HG02938 (cell line): ENCODE data around the gene UCN.
"Not testable (repeated sequence)": the region's sequence is repeated elsewhere in the genome, so short reads cannot be mapped to it uniquely, and the experiment has no call there.

Source experiments
- ATAC-seq: cut with Tn5 transposase; IDR thresholded peaks from one replicate; pipeline ENCODE4 v1.9.1; 2021; ENCODE audit warnings: mild to moderate bottlenecking, moderate library complexity; ENCODE audit not compliant: unreplicated experiment

Gene UCN

DNA sequence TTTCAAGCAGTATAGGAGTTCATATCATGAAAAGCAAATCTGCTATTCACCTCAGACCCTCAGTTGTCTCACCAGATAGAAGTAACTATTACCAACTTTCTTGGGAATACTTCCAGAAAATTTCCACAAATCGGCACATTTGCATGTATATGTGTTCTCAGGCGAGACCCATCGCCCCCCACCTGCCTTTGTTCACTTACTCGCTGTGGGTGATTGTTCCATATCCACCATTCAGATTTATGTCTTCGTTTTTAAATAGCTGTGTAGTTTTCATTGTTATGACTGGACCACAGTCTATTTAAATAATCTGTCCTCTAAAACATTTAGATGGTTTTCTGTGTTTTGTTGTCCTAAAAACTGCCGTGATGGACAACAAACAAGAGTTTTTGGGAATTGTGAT lies 22.8 kb downstream of the UCN start:
- no peak for ATAC-seq

- ATAC-seq = no peak
Measured at GRCh38 chr2:27284996-27285395, 23.2 kb downstream of the UCN start.

GRCh38 chr2:27282892-27283291 lies 25.4 kb downstream of the UCN start:
- ATAC-seq = no peak

- ATAC-seq = no peak
Measured at GRCh38 chr2:27281855-27282559, 26.2 kb downstream of the UCN start, which contains the start of gene TRIM54. Gene TRIM54 (plus strand): TSS chr2:27282429. CDS start chr2:27282732, 303 bp downstream.

DNA sequence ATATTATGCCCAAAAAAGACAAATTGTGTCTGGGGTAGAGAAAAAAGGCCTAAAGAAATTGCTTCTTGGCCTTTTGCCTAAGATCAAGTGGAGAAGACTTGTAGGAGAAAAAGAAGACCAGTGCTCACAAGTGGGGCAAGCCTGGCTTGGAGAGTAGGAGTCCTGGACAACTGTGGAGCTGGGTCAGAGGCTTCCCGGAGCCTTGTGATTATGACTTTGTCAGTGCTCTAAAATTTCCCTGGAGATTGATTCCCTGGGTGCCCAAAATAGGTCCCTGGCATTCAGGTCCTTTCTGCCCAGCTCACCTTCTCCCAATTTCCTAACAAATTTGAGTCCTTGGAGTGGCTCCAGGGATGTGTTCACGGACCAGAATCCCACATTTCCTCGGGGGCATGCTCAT lies 26.8 kb downstream of the UCN start:
- ATAC-seq = no peak

DNA sequence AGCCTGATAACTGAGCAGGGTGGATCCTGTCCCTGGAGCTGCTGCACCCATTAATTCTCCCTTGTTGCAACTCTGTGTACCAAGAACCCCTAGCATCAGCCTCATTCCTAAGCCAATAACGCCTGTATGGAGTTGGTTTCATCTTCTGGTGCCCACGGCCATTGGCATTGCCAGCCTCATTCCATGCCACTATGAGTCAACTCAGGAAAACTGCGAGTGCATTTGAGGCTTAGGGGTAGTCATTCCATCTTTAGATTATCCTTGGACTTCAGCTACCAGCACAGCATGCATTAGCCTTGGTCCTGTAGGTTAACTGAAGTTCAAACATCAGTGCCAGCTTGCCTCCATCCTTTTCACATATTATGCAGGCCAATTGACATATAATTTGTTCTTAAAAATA lies 27.4 kb downstream of the UCN start:
- no peak for ATAC-seq

DNA sequence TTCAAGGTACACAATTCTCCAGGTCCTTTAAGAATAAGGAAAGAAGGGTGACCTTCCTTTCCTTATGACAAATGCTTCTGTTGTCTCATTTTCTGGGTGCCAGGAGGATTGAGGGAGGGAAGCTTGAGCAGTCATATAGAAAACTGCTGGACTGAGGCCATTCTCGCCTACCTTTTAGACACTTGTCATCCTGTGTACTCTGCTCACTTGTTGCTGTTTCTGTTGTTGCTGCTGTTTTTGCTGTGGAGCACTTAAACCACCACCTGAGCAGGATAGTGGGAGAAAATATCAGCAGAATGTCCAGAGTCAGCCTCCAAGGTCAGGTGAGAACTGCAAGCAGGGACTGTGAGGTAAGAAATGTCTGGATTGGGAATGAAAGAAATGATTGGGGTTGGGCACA lies 30.2 kb downstream of the UCN start:
- no peak for ATAC-seq

DNA sequence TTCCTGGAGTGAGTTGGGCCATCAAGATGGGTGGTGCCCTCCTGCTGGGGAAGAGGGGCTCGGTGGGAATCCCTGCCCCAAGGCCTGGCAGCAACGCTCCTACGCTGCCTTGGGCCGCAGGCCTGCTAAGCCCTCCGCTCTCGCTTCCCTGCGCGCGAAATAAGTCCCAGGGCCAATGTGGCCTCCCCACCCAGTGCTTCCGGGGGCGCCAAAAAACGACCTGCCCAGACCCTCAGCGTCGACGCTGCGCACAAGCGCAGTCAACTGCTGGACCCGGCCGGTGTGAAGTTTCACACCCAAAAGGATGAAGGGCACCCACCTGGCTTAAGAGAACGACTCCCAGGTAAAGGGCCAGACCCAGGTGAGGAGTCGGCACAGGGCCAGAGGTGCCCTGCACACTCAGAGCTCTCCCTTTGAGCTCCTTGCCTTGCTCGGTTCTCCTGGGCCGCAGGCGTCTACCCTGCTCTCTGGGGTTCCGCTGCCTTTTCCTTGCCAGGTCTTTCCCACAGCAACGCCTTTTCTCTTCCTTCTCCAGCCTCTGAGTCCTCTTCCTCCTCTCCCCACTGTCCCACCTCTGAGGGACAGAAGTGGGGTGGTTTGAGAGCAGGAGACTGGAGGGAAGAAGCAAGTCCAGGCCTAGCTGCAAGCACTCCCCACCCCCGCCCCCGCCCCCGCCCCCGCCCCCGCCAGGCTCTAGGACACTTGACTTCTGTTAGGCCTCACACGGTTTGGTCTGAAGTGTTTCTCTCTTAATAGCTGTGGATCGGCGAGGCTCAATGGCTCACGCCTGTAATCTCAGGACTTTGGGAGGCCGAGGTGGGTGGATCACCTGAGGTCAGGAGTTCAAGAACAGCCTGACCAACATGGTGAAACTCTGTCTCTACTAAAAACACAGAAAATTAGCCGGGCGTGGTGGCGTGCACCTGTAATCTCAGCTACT lies 32.8 kb downstream of the UCN start, which contains the start of gene DNAJC5G:
TSS of gene DNAJC5G (plus strand) at position 223 of the 940 bp plus-strand sequence. CDS start 1,296 bp downstream, outside the sequence.
- ATAC-seq = no peak

DNA sequence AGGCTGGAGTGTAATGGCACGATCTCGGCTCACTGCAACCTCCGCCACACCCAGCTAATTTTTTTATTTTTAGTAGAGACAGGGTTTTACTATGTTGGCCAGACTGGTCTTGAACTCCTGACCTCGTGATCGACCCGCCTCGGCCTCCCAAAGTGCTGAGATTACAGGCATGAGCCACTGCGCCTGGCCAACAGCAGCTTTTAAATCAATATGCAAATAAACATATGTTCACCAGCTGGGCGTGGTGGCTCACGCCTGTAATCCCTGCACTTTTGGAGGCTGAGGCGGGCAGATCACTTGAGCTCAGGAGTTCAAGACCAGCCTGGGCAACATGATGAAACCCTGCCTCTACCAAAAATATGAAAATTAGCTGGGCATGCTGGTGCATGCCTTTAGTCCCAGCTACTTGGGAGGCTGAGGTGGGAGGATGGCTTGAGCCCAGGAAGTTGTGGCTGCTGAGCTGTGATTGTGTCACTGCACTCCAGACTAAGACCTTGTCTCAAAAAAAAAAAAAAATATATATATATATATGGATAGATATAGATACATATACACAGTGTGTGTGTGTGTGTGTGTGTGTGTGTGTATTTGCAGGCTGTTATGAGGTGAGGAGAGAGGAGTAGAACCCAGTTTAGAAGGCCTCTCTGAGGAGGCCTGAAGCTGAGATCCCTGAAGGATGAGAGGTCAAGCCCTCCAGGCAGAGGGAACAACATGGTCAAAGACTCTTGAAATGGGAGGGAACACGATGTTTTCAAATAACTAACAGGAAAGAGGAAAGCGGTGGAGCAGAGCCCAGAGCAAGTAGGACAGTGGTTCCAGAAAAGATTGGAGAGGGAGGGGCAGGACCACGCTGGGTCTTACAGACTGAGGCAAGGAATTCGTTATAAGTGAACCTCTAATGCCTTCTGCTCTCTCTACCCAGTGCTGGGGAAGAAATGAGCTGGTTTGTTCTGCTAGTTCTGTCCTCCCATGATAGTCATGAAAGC lies 35.4 kb downstream of the UCN start:
- ATAC-seq = not testable (repeated sequence)

- no peak for ATAC-seq
Measured at GRCh38 chr2:27271631-27272340, 36.5 kb downstream of the UCN start.

- no peak for ATAC-seq
Measured at GRCh38 chr2:27270670-27271069, 37.6 kb downstream of the UCN start.

DNA sequence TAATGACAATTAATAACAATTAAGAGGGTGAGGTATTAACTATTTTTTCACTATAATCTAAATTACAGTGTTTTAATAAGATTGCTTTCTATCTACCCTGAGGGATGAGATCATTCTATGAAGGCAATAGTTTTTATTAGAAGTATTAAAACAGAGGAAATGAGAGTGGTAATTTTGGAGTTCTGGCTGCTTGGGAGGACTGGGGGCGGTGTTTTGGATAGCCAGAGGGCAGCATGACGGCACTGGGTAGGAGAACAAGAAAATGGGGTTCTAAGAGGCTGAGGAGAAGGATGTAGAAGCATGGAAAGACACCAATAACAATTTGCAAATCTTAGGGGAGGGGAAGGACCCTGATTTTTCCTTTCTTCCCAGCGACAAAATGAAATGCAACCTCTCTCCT lies 38.1 kb downstream of the UCN start:
- no peak for ATAC-seq

GRCh38 chr2:27268296-27268695 lies 39.9 kb downstream of the UCN start:
- not testable (repeated sequence) for ATAC-seq

- no peak for ATAC-seq
Measured at GRCh38 chr2:27265536-27265870, 42.7 kb downstream of the UCN start.

- ATAC-seq = no peak
Measured at GRCh38 chr2:27264753-27265535, 43.3 kb downstream of the UCN start.

DNA sequence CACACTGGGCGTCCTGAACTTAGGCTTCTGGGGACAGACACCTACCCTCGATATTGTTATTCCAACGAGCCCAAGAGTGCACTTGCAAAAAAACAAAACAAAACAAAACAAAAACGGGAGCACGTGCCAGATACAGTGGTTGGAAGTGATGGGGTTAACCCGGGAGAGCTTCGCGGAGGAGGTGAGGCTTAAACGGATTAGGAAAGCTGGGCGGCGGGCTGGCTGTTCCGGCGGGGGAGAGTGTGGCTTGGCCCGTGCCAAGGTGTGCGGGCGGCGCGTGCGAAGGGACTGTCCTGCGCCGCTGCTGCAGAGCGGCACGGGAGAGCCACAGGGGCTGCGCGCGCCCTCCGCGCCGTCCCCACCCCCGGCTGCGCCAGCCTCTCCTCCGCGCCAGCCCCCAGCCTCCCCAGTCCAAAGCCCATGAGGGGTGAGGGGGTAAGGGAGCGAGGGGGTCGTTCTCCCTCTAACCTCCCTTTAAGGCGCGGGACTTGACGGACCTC lies 43.9 kb downstream of the UCN start:
- no peak for ATAC-seq

GRCh38 chr2:27263287-27264252 lies 44.7 kb downstream of the UCN start:
- ATAC-seq = no peak
